ENCODE measurements around the gene PFKM. TPM values are rescaled to one million over a fixed set of nuclear protein-coding genes. Genes with fewer than 3 reads are reported as not detected.

Gene PFKM
- total and polyA plus RNA-seq, 2 donors (not counting 3 experiments of a cell fraction or from before 2014, with no cell fraction given): 53.4 to 74.4 TPM

GRCh38 chr12:48121522-48121921, 2.4 kb downstream of the PFKM start:
- Histone ChIP-seq H3K9me3 (replicated peaks; ENCODE audit: control insufficient read depth, insufficient read depth, low read length) (no peaks in the 10 kb centered on the region), H3K27me3 (ENCODE audit: control insufficient read depth in 2 of 2, insufficient read depth in 2 of 2, low read length in 2 of 2) (peaks cover 0 to 3% of the 10 kb centered on the region in 2 experiments), H3K36me3 (ENCODE audit: control insufficient read depth in 2 of 2, extremely low read depth in 1 of 2, insufficient read depth in 2 of 2, low read length in 2 of 2) (peaks cover 4 to 5% of the 10 kb centered on the region in 2 experiments), H3K79me2 (ENCODE audit: control insufficient read depth, insufficient read depth, low read length) (peaks cover 19% of the 10 kb centered on the region), H3K9ac (replicated peaks; ENCODE audit: extremely low read depth, insufficient read depth, low read length) (no peak overlapping the region), H3K4me2 (ENCODE audit: insufficient read depth, low read length) (no peak overlapping the region), H3K4me3 (replicated peaks in 1 of 3; ENCODE audit: insufficient read depth in 1 of 3, low read depth in 1 of 3, low read length in 3 of 3) (no peak overlapping the region), H3K9me1 (replicated peaks; ENCODE audit: control insufficient read depth, extremely low read depth, insufficient read depth, low read length) (no peaks in the 10 kb centered on the region), H2AFZ (ENCODE audit: low read depth, low read length) (no peak overlapping the region), H3K4me1 (ENCODE audit: control insufficient read depth, extremely low read depth, insufficient read depth, low read length) (peaks cover 12% of the 10 kb centered on the region), H3K27ac (ENCODE audit: insufficient read depth, low read depth, low read length) (no peak overlapping the region), H4K20me1 (replicated peaks; ENCODE audit: control insufficient read depth, extremely low read depth, insufficient read depth, low read length) (no peaks in the 10 kb centered on the region)
- FAIRE-seq (no peak), DNase-seq (ENCODE audit: low read depth, low spot score) (no peak)
- no TSS peak for BruUV-seq (replicated peaks)
- ChIA-PET CTCF (no interaction called here), POLR2A (no interaction called here)
- dilution Hi-C loops (cut with MboI; ENCODE audit: extremely low pct_ligation_motif_present, low sequenced_read_pairs) (no loop called here), intact Hi-C loops (cut with micrococcal nuclease) (no loop called here)
- TF ChIP-seq POLR2A (IDR thresholded peaks at IDR 0.05; ENCODE audit: low read depth, low read length) (no peak), FOS (IDR thresholded peaks at IDR 0.05; ENCODE audit: borderline replicate concordance, insufficient read depth, low read length) (no peak), POLR2AphosphoS5 (IDR thresholded peaks at IDR 0.05; ENCODE audit: insufficient read depth, low read depth, low read length) (no peak), EZH2 (IDR thresholded peaks at IDR 0.05; ENCODE audit: borderline replicate concordance, low read depth, low read length, severe bottlenecking) (no peak), MYC (IDR thresholded peaks at IDR 0.05; ENCODE audit: low read depth, low read length) (no peak), GATA2 (IDR thresholded peaks at IDR 0.05; ENCODE audit: insufficient read depth, insufficient read length, low read depth, low read length) (no peak), JUN (IDR thresholded peaks at IDR 0.05; ENCODE audit: borderline replicate concordance, insufficient read depth, insufficient read length, low read depth) (no peak), MAX (IDR thresholded peaks at IDR 0.05; ENCODE audit: insufficient read depth, insufficient read length) (no peak)
